Mesothelial cell of epicardium (in vitro differentiated cells): ENCODE results near the gene AJM1. TPM values are rescaled to one million over a fixed set of nuclear protein-coding genes. Genes with fewer than 3 reads are reported as not detected.

Experiments used
- DNase-seq, 2 experiments: peaks; one replicate each; pipeline ENCODE4 v3.0.0; 2021; ENCODE audit warnings: low spot score in 2 of 2; ENCODE audit not compliant: unreplicated experiment in 2 of 2
- H3K27ac Mint-ChIP-seq: 2 replicates; pipeline ENCODE4 v1.8.0; 2021; ENCODE audit warnings: mixed read lengths
- H3K27me3 Mint-ChIP-seq: 2 replicates; pipeline ENCODE4 v1.8.0; 2021; ENCODE audit warnings: low read depth, mixed read lengths
- H3K36me3 Mint-ChIP-seq: 2 replicates; pipeline ENCODE4 v1.8.0; 2021; ENCODE audit warnings: mixed read lengths
- H3K4me1 Mint-ChIP-seq: 2 replicates; pipeline ENCODE4 v1.8.0; 2021; ENCODE audit warnings: mixed read lengths
- H3K4me3 Mint-ChIP-seq: 2 replicates; pipeline ENCODE4 v1.8.0; 2021; ENCODE audit warnings: mild to moderate bottlenecking, moderate library complexity, mixed read lengths
- H3K9me3 Mint-ChIP-seq: 2 replicates; pipeline ENCODE4 v1.8.0; 2021; ENCODE audit warnings: mixed read lengths
- total RNA-seq: library from RNA; stranded (reverse); gene quantifications from 3 replicates; pipeline ENCODE4 v1.2.1, GENCODE V29; 2021
- TF ChIP-seq, protein P1 (sequence below): fragments of 200-600 bp; sonication (generic); IDR thresholded peaks from one replicate; pipeline ENCODE4 v1.5.0; 2021; ENCODE audit warnings: antibody characterized with exemption; ENCODE audit not compliant: unreplicated experiment

AJM1 gene
- total RNA-seq, 1 donor from 2014 or later, result 3.6 TPM

DNA sequence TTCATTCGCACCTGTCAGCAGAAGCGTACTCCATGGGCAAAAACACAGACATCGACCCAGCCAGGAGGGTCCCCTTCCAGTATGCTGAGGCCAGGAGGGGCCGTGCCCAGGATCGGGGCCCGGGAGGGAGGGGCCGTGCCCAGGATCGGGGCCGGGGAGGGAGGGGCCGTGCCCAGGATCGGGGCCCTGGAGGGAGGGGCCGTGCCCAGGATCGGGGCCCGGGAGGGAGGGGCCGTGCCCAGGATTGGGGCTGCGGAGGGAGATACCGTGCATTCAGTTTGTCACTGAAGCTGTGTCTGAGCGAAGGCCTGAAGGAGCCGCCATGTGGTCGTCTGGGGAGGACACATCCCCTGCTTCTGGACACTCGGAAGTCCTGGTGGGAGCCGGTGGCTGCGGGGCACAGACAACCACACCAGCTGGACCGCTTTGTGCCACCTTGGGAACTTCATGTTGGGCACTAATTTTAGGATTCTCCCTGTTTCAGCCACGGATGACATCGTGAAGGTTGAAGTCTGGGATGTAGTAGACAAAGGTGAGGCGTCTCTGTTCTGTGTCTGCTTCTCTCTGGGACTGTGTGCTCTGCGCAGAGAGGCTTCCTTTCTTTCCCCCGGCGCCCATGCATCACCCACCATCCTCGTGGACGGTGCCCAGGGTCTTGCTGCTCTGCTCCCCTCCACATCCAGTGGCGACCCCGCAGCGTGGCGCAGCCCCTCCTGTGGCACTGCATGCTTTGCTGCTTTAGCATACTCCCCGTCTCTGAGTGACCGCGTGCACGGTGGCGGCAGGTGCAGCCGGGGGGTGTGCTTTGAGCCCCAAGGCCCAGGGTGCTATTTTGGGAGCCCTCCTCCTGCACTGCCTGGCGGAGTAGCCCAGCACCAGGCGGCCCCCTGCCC lies 16.7 kb upstream of the AJM1 start:
- no peaks in the 10 kb centered on the region for H3K27me3 Mint-ChIP-seq
- H3K4me3 Mint-ChIP-seq, result no peak overlapping the region
- no peak overlapping the region for H3K27ac Mint-ChIP-seq
- no peak for DNase-seq
- H3K4me1 Mint-ChIP-seq, result peaks cover 8% of the 10 kb centered on the region
- no peaks in the 10 kb centered on the region for H3K9me3 Mint-ChIP-seq
- TF ChIP-seq, protein P1, sequence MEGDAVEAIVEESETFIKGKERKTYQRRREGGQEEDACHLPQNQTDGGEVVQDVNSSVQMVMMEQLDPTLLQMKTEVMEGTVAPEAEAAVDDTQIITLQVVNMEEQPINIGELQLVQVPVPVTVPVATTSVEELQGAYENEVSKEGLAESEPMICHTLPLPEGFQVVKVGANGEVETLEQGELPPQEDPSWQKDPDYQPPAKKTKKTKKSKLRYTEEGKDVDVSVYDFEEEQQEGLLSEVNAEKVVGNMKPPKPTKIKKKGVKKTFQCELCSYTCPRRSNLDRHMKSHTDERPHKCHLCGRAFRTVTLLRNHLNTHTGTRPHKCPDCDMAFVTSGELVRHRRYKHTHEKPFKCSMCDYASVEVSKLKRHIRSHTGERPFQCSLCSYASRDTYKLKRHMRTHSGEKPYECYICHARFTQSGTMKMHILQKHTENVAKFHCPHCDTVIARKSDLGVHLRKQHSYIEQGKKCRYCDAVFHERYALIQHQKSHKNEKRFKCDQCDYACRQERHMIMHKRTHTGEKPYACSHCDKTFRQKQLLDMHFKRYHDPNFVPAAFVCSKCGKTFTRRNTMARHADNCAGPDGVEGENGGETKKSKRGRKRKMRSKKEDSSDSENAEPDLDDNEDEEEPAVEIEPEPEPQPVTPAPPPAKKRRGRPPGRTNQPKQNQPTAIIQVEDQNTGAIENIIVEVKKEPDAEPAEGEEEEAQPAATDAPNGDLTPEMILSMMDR, result no peak
- H3K36me3 Mint-ChIP-seq, result peaks cover 11% of the 10 kb centered on the region

DNA sequence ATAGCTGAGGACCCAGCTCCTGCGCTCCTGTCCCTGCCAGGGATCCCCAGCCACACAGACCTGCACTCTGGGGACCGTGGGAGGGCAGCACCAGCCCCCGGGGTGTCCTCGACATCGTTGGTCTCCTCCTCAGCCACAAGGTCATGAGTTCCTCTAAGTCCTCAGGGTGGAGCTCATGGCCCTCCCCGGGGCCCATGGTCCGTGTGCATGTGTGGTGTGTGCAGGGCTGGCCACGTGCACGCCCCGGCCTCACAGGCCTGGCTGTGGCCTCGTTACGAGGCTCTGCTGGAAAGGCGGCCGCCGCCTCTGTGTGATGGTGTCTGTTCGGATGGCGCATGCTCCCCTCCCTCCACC lies 16.1 kb upstream of the AJM1 start:
- no peak for DNase-seq
- H3K4me1 Mint-ChIP-seq, result peaks cover 2% of the 10 kb centered on the region
- H3K27ac Mint-ChIP-seq, result no peak overlapping the region
- H3K36me3 Mint-ChIP-seq, result peaks cover 11% of the 10 kb centered on the region
- H3K4me3 Mint-ChIP-seq, result no peak overlapping the region
- TF ChIP-seq, protein P1, result no peak
- no peaks in the 10 kb centered on the region for H3K9me3 Mint-ChIP-seq
- H3K27me3 Mint-ChIP-seq, result no peaks in the 10 kb centered on the region

DNA sequence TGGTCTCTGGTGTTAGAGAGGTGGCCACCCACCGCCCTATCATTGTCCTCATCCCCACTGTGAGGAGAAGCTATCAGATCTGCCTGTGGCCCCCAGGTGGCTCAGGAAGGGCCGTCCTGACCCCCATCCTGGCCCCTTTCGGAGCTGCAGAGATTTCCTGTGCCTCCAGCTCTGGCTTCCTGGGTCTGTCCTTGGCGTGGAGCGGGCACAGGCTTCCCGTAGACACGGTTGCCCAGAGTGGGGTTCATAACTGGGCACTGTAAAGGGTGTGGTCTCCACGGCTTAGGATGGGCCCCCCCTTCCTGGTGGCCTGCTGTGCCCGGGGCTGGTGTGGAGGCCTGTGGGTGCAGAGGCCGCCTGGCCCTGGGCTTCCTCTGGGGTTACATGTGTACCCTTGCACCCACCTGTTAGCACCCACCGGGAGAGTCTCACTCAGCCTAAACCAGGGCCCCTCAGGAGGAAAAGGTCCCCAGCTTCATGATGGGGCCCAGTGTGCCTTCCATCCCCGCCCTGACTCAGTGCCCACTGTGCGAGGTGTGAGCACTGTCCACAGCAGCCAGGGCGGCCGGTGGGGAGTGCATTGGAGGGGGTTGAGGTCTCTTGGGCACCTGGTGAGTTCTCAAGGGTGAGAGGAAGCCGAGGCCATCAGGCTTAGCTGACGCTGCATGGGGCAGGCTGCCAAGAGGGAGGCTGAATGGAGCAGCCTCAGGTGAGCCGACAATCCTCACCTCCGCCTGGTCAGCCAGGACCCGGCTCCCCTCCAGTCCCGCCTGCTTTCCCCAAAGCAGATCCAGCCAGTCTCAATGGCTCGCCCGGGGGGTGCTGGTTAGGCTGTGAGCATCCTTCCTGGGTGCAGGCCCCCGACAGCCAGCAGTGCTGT lies 15.3 kb upstream of the AJM1 start:
- H3K36me3 Mint-ChIP-seq, result peaks cover 15% of the 10 kb centered on the region
- no peaks in the 10 kb centered on the region for H3K9me3 Mint-ChIP-seq
- TF ChIP-seq, protein P1, result no peak

DNA sequence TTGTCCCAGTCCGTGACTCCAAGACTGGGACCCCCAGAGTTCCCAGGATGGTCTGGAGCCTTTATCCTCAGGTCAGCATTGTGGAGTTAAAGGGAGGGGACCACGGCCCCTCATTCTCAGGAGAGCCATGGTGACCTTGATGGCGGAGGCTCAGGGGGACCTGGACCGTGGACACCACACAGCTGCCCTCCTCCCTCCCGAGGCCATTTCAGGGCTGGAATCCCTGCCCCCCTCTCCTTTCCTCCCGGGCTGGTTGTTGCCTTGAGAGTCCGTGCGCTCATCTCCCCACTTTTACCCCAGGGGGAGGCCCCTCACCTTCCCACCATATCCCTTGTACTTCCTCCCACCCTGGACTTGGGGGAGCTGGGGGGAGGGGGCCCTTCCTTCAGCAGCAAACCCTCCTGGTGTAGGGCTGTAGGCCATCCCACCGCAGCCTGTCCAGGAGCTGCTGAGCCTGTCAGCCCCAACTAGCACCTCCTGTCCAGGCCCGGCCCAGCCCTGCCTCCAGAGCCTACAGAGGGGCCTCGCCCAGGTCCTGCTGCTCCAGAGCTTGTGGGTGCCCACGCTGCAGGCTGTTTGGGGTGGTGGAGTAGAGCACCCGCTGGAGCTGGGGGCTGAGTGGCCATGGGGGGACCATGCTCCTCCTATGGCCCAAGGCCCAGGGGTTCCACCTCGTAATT lies 14.3 kb upstream of the AJM1 start:
- no peaks in the 10 kb centered on the region for H3K27me3 Mint-ChIP-seq
- no peaks in the 10 kb centered on the region for H3K9me3 Mint-ChIP-seq
- no peaks in the 10 kb centered on the region for H3K4me1 Mint-ChIP-seq
- H3K36me3 Mint-ChIP-seq, result peaks cover 17% of the 10 kb centered on the region
- no peak overlapping the region for H3K27ac Mint-ChIP-seq
- DNase-seq, result no peak
- TF ChIP-seq, protein P1, result no peak
- no peak overlapping the region for H3K4me3 Mint-ChIP-seq

More for the DNA sequence above, 15.3 kb upstream of the AJM1 start:
- Mint-ChIP-seq H3K4me1 (no peaks in the 10 kb centered on the region), H3K27ac (no peak overlapping the region), H3K27me3 (no peaks in the 10 kb centered on the region), H3K4me3 (no peak overlapping the region)
- no peak for DNase-seq

DNA sequence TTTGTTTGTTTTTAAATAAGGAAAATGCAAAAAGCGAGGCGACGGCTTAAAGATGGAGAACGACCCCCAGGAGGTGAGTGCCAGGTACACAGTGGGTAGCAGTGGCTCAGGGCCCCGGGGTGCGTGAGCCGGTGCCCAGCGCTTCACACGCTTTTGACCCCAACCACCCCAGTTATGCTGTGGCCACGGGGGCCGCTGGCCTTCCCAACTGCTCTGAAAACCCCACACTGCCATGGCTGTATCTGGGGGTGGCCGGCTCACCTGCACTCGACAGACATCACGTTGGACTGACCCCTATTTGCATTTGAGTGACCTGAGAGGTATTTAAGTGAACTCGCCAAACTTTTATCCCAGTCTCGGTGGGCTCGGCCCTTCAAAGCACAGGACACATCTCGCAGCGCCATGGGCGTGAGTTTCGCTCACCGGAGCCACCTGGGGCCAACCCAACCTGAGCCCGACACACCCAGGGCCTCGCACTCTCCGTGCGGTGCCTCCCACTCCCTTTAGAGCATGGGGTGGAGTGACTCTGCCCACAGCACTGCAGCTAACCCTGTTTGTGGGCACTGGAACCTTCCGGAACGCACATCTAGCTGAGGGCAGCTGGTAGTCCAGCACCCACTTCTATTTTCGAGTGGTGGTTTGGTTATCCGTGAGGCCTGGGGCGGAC lies 13.7 kb upstream of the AJM1 start:
- peaks cover 14% of the 10 kb centered on the region for H3K36me3 Mint-ChIP-seq
- TF ChIP-seq, protein P1, result no peak
- DNase-seq, result no peak
- no peaks in the 10 kb centered on the region for H3K9me3 Mint-ChIP-seq
- no peak overlapping the region for H3K27ac Mint-ChIP-seq
- no peaks in the 10 kb centered on the region for H3K4me1 Mint-ChIP-seq
- no peaks in the 10 kb centered on the region for H3K27me3 Mint-ChIP-seq
- H3K4me3 Mint-ChIP-seq, result no peak overlapping the region
